ENCODE measurements around the gene PALLD. TPM values are rescaled to one million over a fixed set of nuclear protein-coding genes. Genes with fewer than 3 reads are reported as not detected.
"Not testable (repeated sequence)": the region's sequence is repeated elsewhere in the genome, so short reads cannot be mapped to it uniquely, and the experiment has no call there.

PALLD gene
- polyA plus RNA-seq, 1 donor from 2014 or later = 20.5 TPM

GRCh38 chr4:168725930-168726329, 229.1 kb downstream of the PALLD start:
- Histone ChIP-seq H3K9me2 (ENCODE audit: insufficient read depth, low read length) (no peaks in the 10 kb centered on the region), H3K9me3 (ENCODE audit: low read length) (no peaks in the 10 kb centered on the region), H3K9ac (ENCODE audit: low read length) (no peak overlapping the region), H3K36me3 (ENCODE audit: insufficient read depth, low read length) (no peaks in the 10 kb centered on the region), H4K20me1 (ENCODE audit: insufficient read depth) (no peaks in the 10 kb centered on the region), H3F3A (ENCODE audit: insufficient read depth, low read length, poor library complexity, severe bottlenecking) (no peaks in the 10 kb centered on the region), H3K4me2 (ENCODE audit: low read length) (no peak overlapping the region), H3K79me2 (replicated peaks; ENCODE audit: insufficient read depth, low read length) (no peaks in the 10 kb centered on the region), H3K4me3 (ENCODE audit: low read length) (no peak overlapping the region), H3K27ac (ENCODE audit: low read length) (no peak overlapping the region), H2AFZ (ENCODE audit: low read depth, low read length) (no peak overlapping the region), H3K27me3 (ENCODE audit: insufficient read depth, low read depth, low read length) (no peaks in the 10 kb centered on the region)
- no peak for TF ChIP-seq RAD21 (conservative IDR thresholded peaks at IDR 0.05)
- TF ChIP-seq REST (IDR thresholded peaks at IDR 0.05; ENCODE audit: borderline replicate concordance) = no peak

GRCh38 chr4:168727181-168727580, 230.3 kb downstream of the PALLD start:
- H3K27ac ChIP-seq (ENCODE audit: low read length); H3K36me3 ChIP-seq (ENCODE audit: insufficient read depth, low read length); H3K9me3 ChIP-seq (ENCODE audit: low read length); H3K4me3 ChIP-seq (ENCODE audit: low read length); H3K9ac ChIP-seq (ENCODE audit: low read length); H3F3A ChIP-seq (ENCODE audit: insufficient read depth, low read length, poor library complexity, severe bottlenecking); H4K20me1 ChIP-seq (ENCODE audit: insufficient read depth); H3K9me2 ChIP-seq (ENCODE audit: insufficient read depth, low read length); H2AFZ ChIP-seq (ENCODE audit: low read depth, low read length); H3K4me2 ChIP-seq (ENCODE audit: low read length); H3K79me2 ChIP-seq (replicated peaks; ENCODE audit: insufficient read depth, low read length); H3K27me3 ChIP-seq (ENCODE audit: insufficient read depth, low read depth, low read length): not testable (repeated sequence)

GRCh38 chr4:168731006-168731636, 234.3 kb downstream of the PALLD start:
- no peaks in the 10 kb centered on the region for H3K36me3 ChIP-seq (ENCODE audit: insufficient read depth, low read length)
- H3K4me3 ChIP-seq (ENCODE audit: low read length) = no peak overlapping the region
- H3K27me3 ChIP-seq (ENCODE audit: insufficient read depth, low read depth, low read length) = no peaks in the 10 kb centered on the region
- H3K9me3 ChIP-seq (ENCODE audit: low read length) = no peaks in the 10 kb centered on the region
- no peaks in the 10 kb centered on the region for H4K20me1 ChIP-seq (ENCODE audit: insufficient read depth)
- no peak overlapping the region for H3K9ac ChIP-seq (ENCODE audit: low read length)
- H3K79me2 ChIP-seq (replicated peaks; ENCODE audit: insufficient read depth, low read length) = no peaks in the 10 kb centered on the region
- no peaks in the 10 kb centered on the region for H3K9me2 ChIP-seq (ENCODE audit: insufficient read depth, low read length)
- H3K27ac ChIP-seq (ENCODE audit: low read length) = no peak overlapping the region
- TF ChIP-seq MXI1 (conservative IDR thresholded peaks at IDR 0.05; ENCODE audit: poor library complexity, severe bottlenecking) = no peak
- TF ChIP-seq REST (IDR thresholded peaks at IDR 0.05; ENCODE audit: borderline replicate concordance) = no peak
- TF ChIP-seq SMC3 (conservative IDR thresholded peaks at IDR 0.05; ENCODE audit: poor library complexity) = no peak
- no peak for TF ChIP-seq EP300 (conservative IDR thresholded peaks at IDR 0.05; ENCODE audit: poor library complexity, severe bottlenecking)
- TF ChIP-seq CTCF (IDR thresholded peaks at IDR 0.05; ENCODE audit: poor library complexity, severe bottlenecking) = no peak
- TF ChIP-seq EZH2 (IDR thresholded peaks at IDR 0.05; ENCODE audit: borderline replicate concordance, insufficient read depth, low read length, poor library complexity, severe bottlenecking) = no peak
- no peak for TF ChIP-seq POLR2AphosphoS5 (IDR thresholded peaks at IDR 0.05)
- TF ChIP-seq RAD21 (conservative IDR thresholded peaks at IDR 0.05) = no peak
- no peak for TF ChIP-seq TAF1 (IDR thresholded peaks at IDR 0.05; ENCODE audit: low read depth)
- H2AFZ ChIP-seq (ENCODE audit: low read depth, low read length) = no peak overlapping the region
- H3K4me2 ChIP-seq (ENCODE audit: low read length) = no peak overlapping the region
- H3F3A ChIP-seq (ENCODE audit: insufficient read depth, low read length, poor library complexity, severe bottlenecking) = no peaks in the 10 kb centered on the region
